Activated T-helper 1 cell treated with anti-CD3 and anti-CD28 coated beads, Interleukin-12 subunit alpha, Interleukin-12 subunit beta, Interleukin-2, Interleukin-4 antibody, amounts not matched to agents 30 ng/mL and 10 ng/mL and 1 ng/mL, durations not matched to agents 14 hours and 24 hours and 36 hours (primary cell): ENCODE results near the gene ARHGAP32. TPM values are rescaled to one million over a fixed set of nuclear protein-coding genes. Genes with fewer than 3 reads are reported as not detected.

ENCODE experiments used
- DNase-seq: peaks from one replicate; pipeline ENCODE4 v3.0.0; 2021; ENCODE audit warnings: low spot score
- H3K27ac Mint-ChIP-seq: one replicate; pipeline ENCODE4 v1.8.0; 2021; ENCODE audit warnings: mild to moderate bottlenecking, mixed read lengths
- H3K27me3 Mint-ChIP-seq: one replicate; pipeline ENCODE4 v1.8.0; 2022; ENCODE audit warnings: mild to moderate bottlenecking, moderate library complexity, mixed read lengths; ENCODE audit not compliant: insufficient read depth
- H3K36me3 Mint-ChIP-seq: one replicate; pipeline ENCODE4 v1.8.0; 2021; ENCODE audit warnings: low read depth, mixed read lengths
- H3K4me1 Mint-ChIP-seq: one replicate; pipeline ENCODE4 v1.8.0; 2021; ENCODE audit warnings: low read depth, mixed read lengths
- H3K4me3 Mint-ChIP-seq: one replicate; pipeline ENCODE4 v1.8.0; 2021; ENCODE audit warnings: mild to moderate bottlenecking, moderate library complexity, mixed read lengths
- H3K9me3 Mint-ChIP-seq: one replicate; pipeline ENCODE4 v1.8.0; 2021; ENCODE audit warnings: mixed read lengths
- intact Hi-C: fragments of 100-400 bp; cut with micrococcal nuclease; formaldehyde crosslinking; loops from one replicate; pipeline ENCODE4 v1.15.1; 2024
- total RNA-seq: library from RNA; stranded (reverse); gene quantifications from 2 replicates; pipeline ENCODE4 v1.2.3, GENCODE V29; 2022

The ARHGAP32 gene
- total RNA-seq, 1 donor from 2014 or later, result 4.3 TPM

- peaks cover 18% of the 10 kb centered on the region for H3K9me3 Mint-ChIP-seq
- DNase-seq, result no peak
These were observed 114.9 kb downstream of the ARHGAP32 start for GRCh38 chr11:129077191-129077590.

GRCh38 chr11:129075757-129076156 lies 116.4 kb downstream of the ARHGAP32 start:
- no peak for DNase-seq
- peaks cover 1% of the 10 kb centered on the region for H3K27me3 Mint-ChIP-seq
- no peaks in the 10 kb centered on the region for H3K4me1 Mint-ChIP-seq
- no peak overlapping the region for H3K4me3 Mint-ChIP-seq
- H3K36me3 Mint-ChIP-seq, result no peaks in the 10 kb centered on the region
- H3K27ac Mint-ChIP-seq, result no peak overlapping the region
- intact Hi-C loops, result no loop called here
- peaks cover 12% of the 10 kb centered on the region for H3K9me3 Mint-ChIP-seq

More at GRCh38 chr11:129077191-129077590, 114.9 kb downstream of the ARHGAP32 start:
- Mint-ChIP-seq H3K27ac (no peak overlapping the region), H3K4me3 (no peak overlapping the region), H3K36me3 (no peaks in the 10 kb centered on the region), H3K27me3 (peaks cover 1% of the 10 kb centered on the region), H3K4me1 (no peaks in the 10 kb centered on the region)
- intact Hi-C loops, result no loop called here

- no peaks in the 10 kb centered on the region for H3K9me3 Mint-ChIP-seq
- no peak overlapping the region for H3K27ac Mint-ChIP-seq
- H3K36me3 Mint-ChIP-seq, result no peaks in the 10 kb centered on the region
- DNase-seq, result no peak
- H3K4me1 Mint-ChIP-seq, result no peaks in the 10 kb centered on the region
- intact Hi-C loops, result no loop called here
- peaks cover 4% of the 10 kb centered on the region for H3K27me3 Mint-ChIP-seq
- H3K4me3 Mint-ChIP-seq, result no peak overlapping the region
These were observed 124.7 kb downstream of the ARHGAP32 start for GRCh38 chr11:129067454-129067853.

GRCh38 chr11:129066229-129066628 lies 125.9 kb downstream of the ARHGAP32 start:
- Mint-ChIP-seq H3K9me3 (no peaks in the 10 kb centered on the region), H3K27me3 (peaks cover 4% of the 10 kb centered on the region), H3K4me1 (no peaks in the 10 kb centered on the region), H3K36me3 (no peaks in the 10 kb centered on the region), H3K27ac (no peak overlapping the region), H3K4me3 (no peak overlapping the region)
- intact Hi-C loops, result no loop called here
- DNase-seq, result no peak

- no peaks in the 10 kb centered on the region for H3K9me3 Mint-ChIP-seq
- H3K27ac Mint-ChIP-seq, result no peak overlapping the region
- no peak overlapping the region for H3K4me3 Mint-ChIP-seq
- no peaks in the 10 kb centered on the region for H3K4me1 Mint-ChIP-seq
- DNase-seq, result no peak
- peaks cover 2% of the 10 kb centered on the region for H3K27me3 Mint-ChIP-seq
- intact Hi-C loops, result no loop called here
- no peaks in the 10 kb centered on the region for H3K36me3 Mint-ChIP-seq
These were observed 129.0 kb downstream of the ARHGAP32 start for GRCh38 chr11:129063118-129063517.

GRCh38 chr11:129061492-129062230 lies 130.5 kb downstream of the ARHGAP32 start:
- DNase-seq, result no peak
- Mint-ChIP-seq H3K4me3 (no peak overlapping the region), H3K27ac (no peak overlapping the region), H3K9me3 (no peaks in the 10 kb centered on the region), H3K27me3 (peaks cover 2% of the 10 kb centered on the region), H3K4me1 (no peaks in the 10 kb centered on the region), H3K36me3 (no peaks in the 10 kb centered on the region)
- intact Hi-C loops, result no loop called here

- H3K27ac Mint-ChIP-seq, result no peak overlapping the region
- peaks cover 6% of the 10 kb centered on the region for H3K27me3 Mint-ChIP-seq
- H3K36me3 Mint-ChIP-seq, result no peaks in the 10 kb centered on the region
- no peak for DNase-seq
- intact Hi-C loops, result no loop called here
- no peak overlapping the region for H3K4me3 Mint-ChIP-seq
- no peaks in the 10 kb centered on the region for H3K9me3 Mint-ChIP-seq
- H3K4me1 Mint-ChIP-seq, result no peaks in the 10 kb centered on the region
These were observed 135.2 kb downstream of the ARHGAP32 start for GRCh38 chr11:129056916-129057315.

GRCh38 chr11:129055196-129055595 lies 136.9 kb downstream of the ARHGAP32 start:
- no peak overlapping the region for H3K27ac Mint-ChIP-seq
- peaks cover 6% of the 10 kb centered on the region for H3K27me3 Mint-ChIP-seq
- no peaks in the 10 kb centered on the region for H3K9me3 Mint-ChIP-seq
- H3K36me3 Mint-ChIP-seq, result no peaks in the 10 kb centered on the region
- no peak overlapping the region for H3K4me3 Mint-ChIP-seq
- DNase-seq, result no peak
- H3K4me1 Mint-ChIP-seq, result no peaks in the 10 kb centered on the region
- intact Hi-C loops, result no loop called here

- DNase-seq, result no peak
- Mint-ChIP-seq H3K27me3 (peaks cover 7% of the 10 kb centered on the region), H3K27ac (no peak overlapping the region), H3K36me3 (no peaks in the 10 kb centered on the region), H3K4me3 (no peak overlapping the region), H3K4me1 (no peaks in the 10 kb centered on the region), H3K9me3 (no peaks in the 10 kb centered on the region)
- intact Hi-C loops, result no loop called here
These were observed 143.2 kb downstream of the ARHGAP32 start for GRCh38 chr11:129048911-129049310.

GRCh38 chr11:129045150-129045549 lies 147.0 kb downstream of the ARHGAP32 start:
- intact Hi-C loops, result no loop called here
- Mint-ChIP-seq H3K27ac (no peak overlapping the region), H3K4me1 (no peaks in the 10 kb centered on the region), H3K9me3 (no peaks in the 10 kb centered on the region), H3K27me3 (peaks cover 3% of the 10 kb centered on the region), H3K36me3 (no peaks in the 10 kb centered on the region), H3K4me3 (no peak overlapping the region)
- no peak for DNase-seq

GRCh38 chr11:129042503-129042902 lies 149.6 kb downstream of the ARHGAP32 start:
- intact Hi-C loops, result no loop called here
- H3K36me3 Mint-ChIP-seq, result no peaks in the 10 kb centered on the region
- H3K4me1 Mint-ChIP-seq, result no peaks in the 10 kb centered on the region
- no peak overlapping the region for H3K4me3 Mint-ChIP-seq
- no peaks in the 10 kb centered on the region for H3K9me3 Mint-ChIP-seq
- H3K27me3 Mint-ChIP-seq, result peaks cover 3% of the 10 kb centered on the region
- no peak overlapping the region for H3K27ac Mint-ChIP-seq
- DNase-seq, result no peak

GRCh38 chr11:129041611-129042018 lies 150.5 kb downstream of the ARHGAP32 start:
- H3K36me3 Mint-ChIP-seq, result no peaks in the 10 kb centered on the region
- no peaks in the 10 kb centered on the region for H3K9me3 Mint-ChIP-seq
- H3K27me3 Mint-ChIP-seq, result no peaks in the 10 kb centered on the region
- no peak overlapping the region for H3K4me3 Mint-ChIP-seq
- DNase-seq, result no peak
- no peak overlapping the region for H3K27ac Mint-ChIP-seq
- intact Hi-C loops, result no loop called here
- no peaks in the 10 kb centered on the region for H3K4me1 Mint-ChIP-seq

GRCh38 chr11:129040934-129041333 lies 151.2 kb downstream of the ARHGAP32 start:
- Mint-ChIP-seq H3K27me3 (no peaks in the 10 kb centered on the region), H3K4me1 (no peaks in the 10 kb centered on the region), H3K4me3 (no peak overlapping the region), H3K36me3 (no peaks in the 10 kb centered on the region), H3K27ac (no peak overlapping the region), H3K9me3 (no peaks in the 10 kb centered on the region)
- intact Hi-C loops, result no loop called here
- no peak for DNase-seq

GRCh38 chr11:129035244-129035643 lies 156.9 kb downstream of the ARHGAP32 start:
- Mint-ChIP-seq H3K27ac (no peak overlapping the region), H3K36me3 (no peaks in the 10 kb centered on the region), H3K9me3 (no peaks in the 10 kb centered on the region), H3K4me3 (no peak overlapping the region), H3K27me3 (no peaks in the 10 kb centered on the region), H3K4me1 (no peaks in the 10 kb centered on the region)
- intact Hi-C loops, result no loop called here
- DNase-seq, result no peak
